MCF 10A (cell line): ENCODE data around the gene EFHC2. TPM values are rescaled to one million over a fixed set of nuclear protein-coding genes. Genes with fewer than 3 reads are reported as not detected.

ENCODE experiments used
- BruUV-seq: library from RNA; stranded (reverse); fragments of 400-500 nt; replicated peaks from 2 replicates; lab custom pipeline; 2021; lab: Mats Ljungman, UMichigan
- CTCF ChIA-PET: fragments of 300-600 bp; sonication (Branson Sonifier 250); formaldehyde crosslinking; extraction: SDS; loops from one replicate; lab custom pipeline; 2021; ENCODE audit warnings: antibody characterized with exemption, inconsistent platforms; lab: Yijun Ruan, JAX
- POLR2A ChIA-PET: fragments of 300-600, 350-650 bp; sonication (Branson Sonifier 250); formaldehyde crosslinking; extraction: SDS; loops from one replicate; lab custom pipeline; 2020; ENCODE audit warnings: antibody characterized with exemption, inconsistent platforms; lab: Yijun Ruan, JAX
- DNase-seq: peaks from one replicate; pipeline ENCODE4 v3.0.0-alpha.2; 2018; ENCODE audit not compliant: unreplicated experiment
- H3K27ac Mint-ChIP-seq: one replicate; pipeline ENCODE4 v1.8.0; 2022; ENCODE audit warnings: mild to moderate bottlenecking, low read depth, mixed read lengths; ENCODE audit not compliant: unreplicated experiment
- H3K27me3 Mint-ChIP-seq: one replicate; pipeline ENCODE4 v1.8.0; 2022; ENCODE audit warnings: mixed read lengths; ENCODE audit not compliant: insufficient read depth, unreplicated experiment
- H3K36me3 Mint-ChIP-seq: one replicate; pipeline ENCODE4 v1.8.0; 2022; ENCODE audit warnings: mild to moderate bottlenecking, moderate library complexity, mixed read lengths; ENCODE audit not compliant: insufficient read depth, unreplicated experiment
- H3K4me1 Mint-ChIP-seq: one replicate; pipeline ENCODE4 v1.8.0; 2022; ENCODE audit warnings: mixed read lengths; ENCODE audit not compliant: insufficient read depth, unreplicated experiment
- H3K4me3 Mint-ChIP-seq: one replicate; pipeline ENCODE4 v1.8.0; 2022; ENCODE audit warnings: mild to moderate bottlenecking, moderate library complexity, mixed read lengths; ENCODE audit not compliant: unreplicated experiment
- H3K9me3 Mint-ChIP-seq: one replicate; pipeline ENCODE4 v1.8.0; 2022; ENCODE audit warnings: mixed read lengths; ENCODE audit not compliant: unreplicated experiment
- CTCF ChIP-seq: fragments of 200-600 bp; IDR thresholded peaks from one replicate; pipeline ENCODE4 v1.8.0; 2022; ENCODE audit warnings: antibody characterized with exemption, mild to moderate bottlenecking; ENCODE audit not compliant: unreplicated experiment
- intact Hi-C: fragments of 100-400 bp; cut with micrococcal nuclease; formaldehyde crosslinking; loops from 2 replicates; pipeline ENCODE4 v1.14.1; 2022
- total RNA-seq: library from RNA; stranded (reverse); gene quantifications from 2 replicates; pipeline ENCODE4 v1.2.3, GENCODE V29; 2022

Gene EFHC2
- total RNA-seq, 1 experiment from 2014 or later = not detected

- no peak for TF ChIP-seq CTCF
- no TSS peak for BruUV-seq
- no peak overlapping the region for H3K27ac Mint-ChIP-seq
- no peak for DNase-seq
- H3K4me1 Mint-ChIP-seq = no peaks in the 10 kb centered on the region
- intact Hi-C loops = loop anchor here (5.0 kb wide), 1 partner anchor 489 kb away; no protein-coding TSS in a partner anchor
- H3K36me3 Mint-ChIP-seq = no peaks in the 10 kb centered on the region
- ChIA-PET POLR2A (interaction anchor here (0.6 kb wide), 1 partner anchor 134 kb away, joined by 3 read pairs; no protein-coding TSS in a partner anchor), CTCF (interaction anchor here (4.5 kb wide), 1 partner anchor 282 kb away, joined by 97 read pairs; no protein-coding TSS in a partner anchor)
- no peaks in the 10 kb centered on the region for H3K9me3 Mint-ChIP-seq
- no peak overlapping the region for H3K4me3 Mint-ChIP-seq
- H3K27me3 Mint-ChIP-seq = peaks cover 73% of the 10 kb centered on the region
Measured at GRCh38 chrX:44241546-44241945, 101.9 kb downstream of the EFHC2 start.

- H3K4me3 Mint-ChIP-seq = no peak overlapping the region
- CTCF ChIA-PET = interaction anchor here (0.9 kb wide), 1 partner anchor 281 kb away, joined by 5 read pairs; no protein-coding TSS in a partner anchor
- no peaks in the 10 kb centered on the region for H3K36me3 Mint-ChIP-seq
- TF ChIP-seq CTCF = no peak
- no peaks in the 10 kb centered on the region for H3K9me3 Mint-ChIP-seq
- POLR2A ChIA-PET = interaction anchor here (0.6 kb wide), 1 partner anchor 408 kb away, joined by 3 read pairs; no protein-coding TSS in a partner anchor
- no TSS peak for BruUV-seq
- peaks cover 78% of the 10 kb centered on the region for H3K27me3 Mint-ChIP-seq
- intact Hi-C loops = loop anchor here (5.0 kb wide), 1 partner anchor 488 kb away; no protein-coding TSS in a partner anchor
- no peaks in the 10 kb centered on the region for H3K4me1 Mint-ChIP-seq
- no peak overlapping the region for H3K27ac Mint-ChIP-seq
- DNase-seq = no peak
Measured at GRCh38 chrX:44240036-44240435, 103.4 kb downstream of the EFHC2 start.

GRCh38 chrX:44239036-44239435 is 104.4 kb downstream of the EFHC2 start:
- no peak for DNase-seq
- CTCF ChIA-PET = interaction anchor here (0.6 to 0.9 kb wide), 2 partner anchors 280 to 1026 kb away, joined by 3 to 5 read pairs; no protein-coding TSS in a partner anchor
- intact Hi-C loops = no loop called here
- TF ChIP-seq CTCF = no peak
- no TSS peak for BruUV-seq
- Mint-ChIP-seq H3K4me3 (no peak overlapping the region), H3K27ac (no peak overlapping the region), H3K27me3 (peaks cover 78% of the 10 kb centered on the region), H3K36me3 (no peaks in the 10 kb centered on the region), H3K4me1 (no peaks in the 10 kb centered on the region), H3K9me3 (no peaks in the 10 kb centered on the region)
- POLR2A ChIA-PET = no interaction called here

GRCh38 chrX:44235534-44235933 is 107.9 kb downstream of the EFHC2 start:
- H3K27ac Mint-ChIP-seq = no peak overlapping the region
- BruUV-seq = no TSS peak
- POLR2A ChIA-PET = interaction anchor here (0.7 kb wide), 1 partner anchor 1987 kb away, joined by 3 read pairs; no protein-coding TSS in a partner anchor
- no peaks in the 10 kb centered on the region for H3K4me1 Mint-ChIP-seq
- no peak for DNase-seq
- H3K27me3 Mint-ChIP-seq = peaks cover 51% of the 10 kb centered on the region
- no peaks in the 10 kb centered on the region for H3K36me3 Mint-ChIP-seq
- intact Hi-C loops = no loop called here
- no peak overlapping the region for H3K4me3 Mint-ChIP-seq
- no peak for TF ChIP-seq CTCF
- CTCF ChIA-PET = interaction anchor here (0.6 to 1.7 kb wide), 2 partner anchors 8 to 958 kb away, joined by 3 to 11 read pairs; no protein-coding TSS in a partner anchor
- H3K9me3 Mint-ChIP-seq = no peaks in the 10 kb centered on the region
